Measurements from ENCODE around the gene SLC17A6.

The SLC17A6 gene

DNA sequence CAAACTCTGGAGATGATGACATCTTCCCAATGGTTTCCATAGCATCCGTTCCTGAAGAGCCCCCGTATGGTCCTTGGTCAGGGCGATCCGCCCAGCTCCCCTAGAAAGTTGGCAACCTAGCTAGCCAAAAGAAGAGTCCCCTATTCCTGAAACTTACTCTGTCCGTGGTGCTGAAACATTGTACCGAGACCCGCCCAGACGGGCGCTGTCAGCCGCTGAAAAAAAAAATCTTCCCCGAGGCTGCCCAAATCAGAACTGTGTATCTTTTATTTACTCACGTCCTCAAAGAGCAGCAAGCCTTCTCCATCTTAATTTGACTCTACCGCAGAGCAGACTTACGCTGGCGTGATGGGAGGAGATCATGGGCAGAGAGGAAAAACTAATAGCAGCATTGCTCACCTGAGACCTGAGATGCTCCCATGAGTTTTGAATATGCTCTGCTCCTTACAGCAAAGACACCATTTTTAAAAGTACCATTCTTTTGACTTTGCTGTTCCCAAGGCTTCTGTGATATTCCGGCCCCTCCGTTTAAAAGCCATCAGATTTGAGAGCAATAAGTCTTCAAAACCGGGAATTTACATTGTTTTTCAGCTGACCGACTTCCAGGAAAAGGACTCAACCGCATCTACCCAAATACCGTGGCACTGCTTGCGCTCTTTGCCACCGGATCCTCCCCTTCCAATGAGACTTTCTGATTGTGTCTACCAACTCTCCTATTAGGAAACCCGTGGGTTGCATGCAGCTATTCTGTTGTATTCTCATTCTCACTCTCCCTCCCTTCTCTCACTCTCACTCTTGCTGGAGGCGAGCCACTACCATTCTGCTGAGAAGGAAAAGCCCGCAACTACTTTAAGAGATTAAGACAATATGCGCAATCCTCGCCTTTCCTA, at the start of gene SLC17A6:
TSS of gene SLC17A6 (plus strand) at position 786 of the 890 bp plus-strand sequence. CDS start 153 bp downstream, outside the sequence.
- DNase-seq (ENCODE audit: low read depth in 1 of 2, low spot score in 1 of 2): no peak

DNA sequence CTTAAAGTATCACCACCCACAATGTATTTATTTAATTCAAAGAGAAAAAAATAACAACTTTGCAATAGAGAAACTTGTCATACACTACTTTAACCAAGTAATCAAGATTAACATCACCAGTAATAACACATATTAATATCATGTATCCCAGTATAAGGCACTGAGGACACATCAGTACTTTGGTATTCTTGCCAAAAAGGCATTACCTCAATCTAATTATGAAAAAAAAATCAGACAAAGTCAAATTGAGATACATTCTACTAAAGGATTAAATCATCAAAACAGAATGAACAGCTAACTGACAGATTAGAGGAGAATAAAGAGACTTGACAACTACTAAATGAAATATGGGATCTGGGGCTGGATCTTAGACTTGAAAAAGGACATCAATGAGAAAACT, 35.8 kb upstream of the SLC17A6 start:
- DNase-seq (ENCODE audit: low read depth in 1 of 2, low spot score in 1 of 2): no peak

DNA sequence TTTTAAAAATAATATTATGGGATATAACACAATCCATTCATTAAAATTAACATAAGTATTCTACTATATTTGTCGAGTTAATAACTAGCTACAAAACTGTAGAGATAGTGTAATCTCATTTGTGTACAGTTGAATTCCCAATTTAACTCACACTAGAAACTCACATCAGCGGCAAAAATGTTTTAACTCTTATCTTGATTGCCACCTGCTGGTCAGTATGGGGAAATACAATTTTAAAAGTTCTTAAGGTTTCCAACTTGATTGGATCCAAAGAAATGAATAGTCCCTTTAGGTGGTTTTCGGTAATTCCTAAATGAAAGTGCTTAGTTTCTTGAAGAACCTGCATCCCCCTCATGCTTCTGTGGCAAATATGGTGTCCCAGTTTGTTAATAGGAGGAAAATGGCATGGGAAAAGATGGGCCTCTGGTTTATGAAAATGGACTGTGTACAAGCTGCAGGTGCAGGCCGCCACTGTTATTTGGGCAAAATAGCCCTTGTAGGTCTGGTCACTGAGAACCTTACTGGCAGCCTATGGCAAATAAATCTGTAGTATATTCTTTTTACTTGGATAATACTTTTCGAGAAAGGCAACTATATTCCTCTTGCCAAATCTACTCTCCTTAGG, 33.7 kb upstream of the SLC17A6 start:
- DNase-seq (ENCODE audit: low read depth in 1 of 2, low spot score in 1 of 2): no peak

DNA sequence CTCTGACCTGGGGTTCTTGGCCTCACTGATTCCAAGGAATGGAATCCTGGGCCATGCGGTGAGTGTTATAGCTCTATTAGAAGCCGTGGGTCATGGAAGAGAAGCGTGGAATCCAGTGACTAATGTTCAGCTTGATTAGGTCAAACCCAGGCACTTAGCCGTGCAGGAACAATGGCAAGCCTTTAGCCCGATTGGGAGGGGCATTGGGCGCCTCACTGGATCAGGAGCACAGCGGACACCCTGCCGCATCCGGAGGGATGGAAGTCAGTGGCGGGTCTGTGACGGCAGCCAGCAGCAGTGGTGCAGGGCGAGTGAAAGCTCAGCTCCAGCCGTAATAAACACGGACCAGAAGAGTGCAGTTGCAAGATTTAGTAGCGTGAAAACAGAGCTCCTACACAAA, 20.5 kb upstream of the SLC17A6 start:
- no peak for DNase-seq (ENCODE audit: low read depth in 1 of 2, low spot score in 1 of 2)

DNA sequence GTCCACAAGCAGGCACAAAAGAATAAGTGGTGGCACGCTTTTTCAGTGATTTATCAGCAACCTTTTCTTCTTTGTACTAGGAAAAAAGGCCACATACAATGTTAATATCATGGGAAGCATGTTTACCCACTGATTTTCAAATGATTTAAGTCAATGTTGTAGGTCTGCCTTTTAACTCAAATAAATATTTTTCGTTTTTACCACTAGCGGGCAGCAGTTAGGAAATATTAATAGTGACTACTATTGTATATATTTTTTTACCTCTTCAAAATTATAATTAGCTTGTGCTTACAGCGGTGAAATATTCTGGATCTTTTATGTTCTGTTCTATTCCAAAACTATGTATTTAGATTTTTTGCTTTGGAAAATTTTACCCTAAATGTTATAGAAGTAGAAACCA, 6.4 kb upstream of the SLC17A6 start:
- no peak for DNase-seq (ENCODE audit: low read depth in 1 of 2, low spot score in 1 of 2)

DNA sequence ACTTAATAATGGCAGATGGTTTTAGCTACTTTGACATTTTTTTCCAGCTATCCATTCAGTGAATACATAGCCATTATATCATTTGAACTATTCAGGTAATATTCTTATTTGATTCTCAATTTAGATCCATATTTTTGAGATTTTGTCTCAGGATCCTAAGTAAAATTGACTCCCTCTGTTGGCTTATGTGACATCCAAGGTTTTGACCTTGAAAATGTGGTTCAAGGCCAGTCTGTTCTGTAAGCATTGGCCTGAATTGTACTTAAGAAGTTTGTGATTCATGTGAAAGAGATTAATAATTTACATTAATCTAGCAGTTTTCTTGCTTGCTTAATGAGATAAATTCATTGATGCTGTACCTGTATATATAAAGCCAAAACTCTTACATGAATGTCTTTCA, 1.6 kb upstream of the SLC17A6 start:
- DNase-seq (ENCODE audit: low read depth in 1 of 2, low spot score in 1 of 2): no peak

DNA sequence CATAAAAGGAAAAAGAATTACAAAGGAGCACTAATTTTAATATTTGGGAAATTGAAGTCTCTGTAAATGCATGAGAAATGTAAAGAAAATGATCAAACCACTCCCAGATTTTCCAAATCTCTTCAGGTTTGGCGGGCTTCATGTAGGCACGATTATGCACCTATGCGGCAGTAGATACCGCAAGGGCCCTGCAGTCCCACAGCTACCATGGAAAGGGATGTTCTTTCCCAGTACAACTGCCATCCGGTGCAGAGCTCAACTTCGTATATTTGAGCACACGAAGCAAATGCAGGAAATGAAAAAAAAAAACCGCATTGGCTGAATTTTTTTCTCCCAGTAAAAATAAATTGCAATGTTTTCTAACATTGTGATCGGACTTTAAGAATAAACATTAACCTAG, 1.4 kb downstream of the SLC17A6 start:
- no peak for DNase-seq (ENCODE audit: low read depth in 1 of 2, low spot score in 1 of 2)

DNA sequence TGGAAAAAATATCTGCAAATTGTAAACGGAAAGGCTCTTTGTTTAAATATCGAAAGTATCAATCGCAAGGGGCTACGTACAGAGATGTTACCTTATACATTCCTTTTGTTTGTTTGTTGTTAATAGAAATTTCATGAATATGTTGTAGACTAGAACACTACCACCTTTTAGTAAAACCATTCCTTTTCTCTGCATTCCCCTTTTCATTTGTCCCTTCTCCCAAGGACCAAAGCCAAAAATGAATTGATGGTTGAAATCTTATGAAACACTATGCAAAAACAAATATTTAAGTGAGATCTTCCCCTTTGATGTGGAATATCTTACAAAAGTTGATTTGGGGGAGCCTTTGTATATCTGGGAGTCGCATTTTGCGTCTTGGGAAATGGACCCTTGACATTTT, 2.1 kb downstream of the SLC17A6 start:
- no peak for DNase-seq (ENCODE audit: low read depth in 1 of 2, low spot score in 1 of 2)

DNA sequence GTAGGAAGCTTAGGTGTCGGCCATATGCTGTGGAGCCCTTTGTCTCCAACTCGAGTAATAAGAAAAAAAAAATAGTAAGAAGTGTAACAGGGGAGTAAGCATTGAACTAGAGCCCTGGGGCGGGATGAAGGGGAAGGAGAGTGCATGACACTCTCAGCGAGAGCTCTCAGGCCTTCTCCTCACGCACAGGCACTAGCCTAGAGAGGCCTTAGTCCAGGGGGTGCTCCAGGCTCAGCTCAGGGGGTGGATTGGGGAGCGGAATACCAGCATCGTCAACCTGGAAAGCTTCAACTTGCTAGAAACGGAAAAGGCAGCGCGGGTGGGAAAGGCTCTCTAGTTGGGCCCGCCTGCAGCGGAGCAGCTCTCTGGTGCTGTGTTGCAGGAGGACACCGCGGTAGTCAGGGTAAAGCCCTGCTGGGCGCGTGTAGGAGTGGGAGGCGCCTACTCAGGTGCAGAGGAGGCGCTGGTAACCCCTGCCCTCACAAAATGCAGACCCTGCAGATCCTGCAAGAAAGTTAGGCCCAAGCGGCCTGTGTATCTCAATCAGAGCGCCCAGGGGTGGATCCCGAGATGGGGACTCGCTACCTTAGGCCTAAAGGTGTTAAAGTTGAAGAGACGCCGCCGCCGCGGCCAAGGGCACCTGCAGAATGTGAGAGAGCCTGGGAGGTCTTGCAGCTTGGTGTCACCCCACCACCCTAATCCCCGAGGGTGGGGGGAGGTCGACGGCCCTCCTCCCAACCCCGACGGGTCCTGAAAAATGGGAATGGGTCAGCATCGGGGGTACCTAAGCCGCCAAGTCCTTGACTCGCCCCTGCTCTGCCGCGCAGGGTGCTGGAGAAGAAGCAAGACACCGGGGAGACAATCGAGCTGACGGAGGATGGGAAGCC, 2.8 kb downstream of the SLC17A6 start:
- DNase-seq (ENCODE audit: low read depth in 1 of 2, low spot score in 1 of 2): no peak

DNA sequence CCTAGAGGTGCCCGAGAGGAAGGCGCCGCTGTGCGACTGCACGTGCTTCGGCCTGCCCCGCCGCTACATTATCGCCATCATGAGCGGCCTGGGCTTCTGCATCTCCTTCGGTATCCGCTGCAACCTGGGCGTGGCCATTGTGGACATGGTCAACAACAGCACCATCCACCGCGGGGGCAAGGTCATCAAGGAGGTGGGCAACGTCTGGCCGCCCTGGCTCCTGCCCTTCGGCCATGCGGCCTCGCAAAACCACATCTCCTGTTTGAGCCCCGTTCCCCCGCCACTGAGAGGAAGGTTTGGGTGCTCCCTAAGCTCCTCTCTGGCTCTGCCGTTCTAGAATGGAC, 3.4 kb downstream of the SLC17A6 start:
- no peak for DNase-seq (ENCODE audit: low read depth in 1 of 2, low spot score in 1 of 2)

DNA sequence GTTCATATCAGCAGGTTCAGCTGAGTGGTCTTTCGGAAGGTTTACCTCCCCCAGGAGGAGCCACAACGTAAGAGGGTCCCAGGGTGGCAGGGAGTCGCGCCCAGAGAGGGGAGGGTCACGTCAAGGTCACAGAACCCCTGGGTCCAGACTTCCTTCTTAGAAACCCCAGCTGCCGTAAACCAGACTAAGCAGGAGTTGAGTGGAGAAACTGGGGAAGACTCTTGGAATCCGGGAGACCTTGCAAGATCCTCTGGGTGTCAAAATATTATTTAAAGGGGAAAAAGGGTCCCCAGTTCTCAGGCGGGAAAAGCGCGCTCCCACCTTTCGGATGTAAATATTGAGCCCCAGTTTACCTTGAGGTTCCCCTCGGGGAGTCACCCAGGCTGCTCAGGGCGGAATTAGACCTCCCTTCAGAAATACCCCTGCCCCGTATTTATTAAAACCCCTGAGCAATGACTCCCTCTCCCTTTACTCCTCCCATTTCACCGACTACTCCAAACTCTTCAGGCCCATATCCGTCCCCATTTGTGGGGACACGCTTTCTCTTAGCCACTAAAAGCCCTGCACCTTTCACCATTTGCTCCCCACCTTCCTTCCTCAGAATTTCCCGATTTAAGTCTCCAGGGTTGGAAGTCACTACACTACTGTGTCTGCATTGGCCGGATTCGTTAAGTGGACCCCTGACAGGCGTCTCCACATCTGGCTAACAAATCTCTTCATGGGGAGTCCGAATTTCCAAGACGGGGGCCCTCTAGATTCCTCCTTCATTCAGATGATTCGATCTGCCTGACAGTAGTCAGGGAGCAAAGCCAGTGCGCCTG, 4.2 kb downstream of the SLC17A6 start:
- DNase-seq (ENCODE audit: low read depth in 1 of 2, low spot score in 1 of 2): no peak

DNA sequence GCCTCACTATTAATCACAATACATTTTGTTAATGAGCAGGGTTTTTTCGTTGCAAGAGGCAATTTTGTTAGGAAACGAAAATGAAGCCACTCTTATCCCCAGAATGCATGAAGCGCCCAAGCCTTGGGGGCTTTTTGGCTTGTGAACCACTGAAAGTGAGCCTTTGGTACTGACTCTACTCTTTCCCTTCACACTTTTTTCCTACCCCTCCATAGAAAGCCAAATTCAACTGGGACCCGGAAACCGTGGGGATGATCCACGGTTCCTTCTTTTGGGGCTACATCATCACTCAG, 4.8 kb downstream of the SLC17A6 start:
- DNase-seq (ENCODE audit: low read depth in 1 of 2, low spot score in 1 of 2): no peak

DNA sequence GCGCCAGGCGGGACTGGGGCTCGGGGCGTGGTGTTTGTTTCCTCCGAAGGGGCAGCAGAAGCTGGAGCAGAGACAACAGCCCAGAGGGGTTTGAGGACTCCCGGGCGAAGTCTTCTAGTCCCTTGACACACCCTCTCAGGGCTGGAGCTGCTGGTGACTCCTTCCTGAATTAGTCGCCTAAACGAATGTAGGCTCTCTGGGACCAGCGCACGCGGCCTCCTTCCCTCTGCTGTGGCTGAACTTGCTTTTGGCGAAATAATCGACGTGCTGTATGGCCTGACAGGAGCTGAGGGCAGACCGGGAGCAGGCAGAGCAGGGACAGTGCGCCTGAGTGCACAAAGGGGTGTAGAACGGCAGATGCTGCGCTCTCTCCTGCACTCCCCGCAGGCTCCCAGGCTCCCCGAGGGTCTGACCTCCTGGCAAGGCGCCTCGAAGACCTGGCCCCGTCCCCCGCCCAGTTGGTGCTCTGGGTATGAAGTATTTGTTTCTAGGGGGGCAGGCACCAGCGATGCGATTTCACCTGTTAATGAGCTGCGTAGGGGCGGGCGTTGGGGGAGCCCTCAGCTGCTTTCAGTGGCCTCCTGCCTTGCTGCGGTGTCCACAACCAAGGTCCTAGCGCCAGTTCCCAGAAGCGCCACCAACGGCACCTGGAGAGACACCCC, 5.3 kb downstream of the SLC17A6 start:
- DNase-seq (ENCODE audit: low read depth in 1 of 2, low spot score in 1 of 2): no peak

DNA sequence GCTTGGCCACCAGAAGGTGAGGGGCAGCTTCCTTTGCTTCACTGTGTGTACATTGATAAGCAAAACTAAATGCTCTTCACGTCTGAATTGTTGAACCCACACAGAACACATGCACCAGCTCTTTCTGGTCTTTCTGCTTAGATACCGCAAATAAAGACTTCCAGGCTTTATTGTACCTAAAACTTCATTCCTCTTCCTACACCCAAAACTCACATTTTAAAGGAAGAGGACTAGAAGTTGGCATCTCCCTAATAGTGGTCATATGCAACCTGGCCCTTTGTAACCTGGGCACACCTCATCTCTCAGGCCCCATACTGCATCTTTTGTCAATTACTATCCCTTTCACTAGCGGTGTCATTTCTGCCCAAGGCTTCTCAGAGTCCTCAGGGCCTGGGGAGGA, 5.9 kb downstream of the SLC17A6 start:
- no peak for DNase-seq (ENCODE audit: low read depth in 1 of 2, low spot score in 1 of 2)

DNA sequence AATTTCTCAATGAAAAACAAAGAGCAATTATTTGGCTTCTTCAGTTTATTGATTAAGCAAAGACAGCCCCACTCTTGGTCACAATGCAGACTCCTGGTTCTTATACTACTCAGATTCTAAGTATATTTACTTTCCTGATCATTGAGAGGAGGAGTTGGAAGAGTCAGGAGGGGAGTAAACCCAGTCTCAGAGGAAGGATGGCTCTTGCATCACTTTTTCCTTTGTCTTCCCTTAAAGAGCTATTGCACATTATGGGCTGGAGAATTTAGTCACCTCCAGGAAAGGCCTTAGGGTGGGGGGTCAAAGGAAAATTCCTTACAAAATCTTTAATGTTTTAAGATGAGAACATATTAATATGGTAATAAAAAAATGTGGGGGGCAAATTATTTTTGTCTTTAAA, 8.1 kb downstream of the SLC17A6 start:
- no peak for DNase-seq (ENCODE audit: low read depth in 1 of 2, low spot score in 1 of 2)

DNA sequence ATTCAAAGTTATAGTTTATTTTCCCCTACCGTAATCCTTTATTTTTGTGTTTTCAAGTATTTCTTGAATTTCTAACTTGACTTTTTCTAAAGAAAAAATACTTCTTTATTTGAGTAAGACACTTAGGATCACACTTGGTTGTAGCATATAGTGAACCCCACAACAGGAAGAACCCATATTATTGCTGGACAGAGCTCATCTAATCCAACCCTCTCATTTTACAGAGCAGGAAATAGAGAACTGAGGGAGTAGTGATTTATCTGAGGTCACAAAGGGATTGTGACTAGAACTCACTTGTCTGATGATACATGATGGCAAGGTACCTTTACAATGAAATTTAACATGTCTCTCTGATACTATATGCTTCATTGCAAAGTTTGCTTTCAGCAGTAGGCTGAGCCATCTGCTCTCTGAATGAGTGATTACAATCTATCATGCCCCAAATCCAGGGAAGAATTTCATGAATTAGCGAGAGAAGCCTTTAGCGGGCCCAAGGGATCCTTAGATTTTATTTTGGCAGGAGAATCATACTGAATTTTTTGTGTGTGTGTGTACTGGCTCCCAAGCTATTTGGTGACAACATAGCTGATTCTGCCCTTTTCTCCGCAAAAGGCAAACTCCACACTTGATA, 9.8 kb downstream of the SLC17A6 start:
- no peak for DNase-seq (ENCODE audit: low read depth in 1 of 2, low spot score in 1 of 2)

DNA sequence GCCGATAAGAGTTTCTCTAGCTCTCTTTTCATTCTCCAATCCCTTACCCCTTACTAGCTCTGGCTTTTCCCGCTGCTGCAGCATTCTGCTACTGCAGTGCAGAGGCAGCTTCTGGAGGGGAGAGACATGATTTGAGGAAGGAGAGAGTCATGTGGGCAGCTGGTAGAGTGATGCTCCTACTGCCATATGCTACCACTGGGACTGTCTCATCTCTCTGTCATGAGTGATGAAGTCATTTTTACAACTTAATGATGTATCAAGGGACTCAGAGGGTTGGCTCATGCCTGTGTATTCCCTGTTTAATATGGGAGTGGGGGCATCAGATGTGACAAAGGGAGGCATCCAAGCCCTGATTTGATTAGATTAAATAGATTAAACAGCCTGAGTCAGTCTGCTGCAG, 11.3 kb downstream of the SLC17A6 start:
- DNase-seq (ENCODE audit: low read depth in 1 of 2, low spot score in 1 of 2): no peak

DNA sequence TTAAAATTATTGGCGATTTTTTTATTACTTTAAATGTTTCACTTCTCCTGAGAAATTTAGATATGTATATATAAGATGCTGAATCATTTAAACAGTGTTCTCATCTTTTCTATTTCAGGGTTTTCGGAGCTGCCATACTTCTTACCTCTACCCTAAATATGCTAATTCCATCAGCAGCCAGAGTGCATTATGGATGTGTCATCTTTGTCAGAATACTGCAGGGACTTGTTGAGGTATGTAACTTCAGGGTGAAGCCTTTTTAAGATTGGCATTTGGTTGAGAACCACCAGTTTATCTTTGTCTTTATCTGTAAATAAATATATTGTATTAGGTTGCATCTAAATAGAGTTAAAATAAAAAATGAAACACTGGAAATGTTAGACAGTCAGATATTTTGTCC, 21.1 kb downstream of the SLC17A6 start:
- DNase-seq (ENCODE audit: low read depth in 1 of 2, low spot score in 1 of 2): no peak

DNA sequence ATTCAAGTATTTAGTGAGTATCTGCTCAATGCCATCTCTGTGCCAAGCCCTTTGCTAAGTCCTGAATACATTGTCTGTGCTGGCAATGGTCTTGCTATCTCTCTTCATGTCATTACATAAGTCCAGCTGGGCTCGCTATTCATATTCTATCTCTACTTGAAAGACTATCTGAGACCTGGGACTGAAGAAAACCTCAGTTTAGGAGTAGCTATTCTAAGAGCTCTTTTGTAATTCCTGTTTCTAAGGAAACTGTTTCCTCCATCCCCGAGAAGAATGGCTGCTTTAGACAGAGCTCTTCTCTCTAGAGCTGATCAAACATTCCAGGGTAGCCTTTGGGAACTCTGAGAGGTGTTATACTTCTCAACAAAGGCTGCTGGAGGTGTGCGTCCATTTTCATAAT, 33.0 kb downstream of the SLC17A6 start:
- no peak for DNase-seq (ENCODE audit: low read depth in 1 of 2, low spot score in 1 of 2)

DNA sequence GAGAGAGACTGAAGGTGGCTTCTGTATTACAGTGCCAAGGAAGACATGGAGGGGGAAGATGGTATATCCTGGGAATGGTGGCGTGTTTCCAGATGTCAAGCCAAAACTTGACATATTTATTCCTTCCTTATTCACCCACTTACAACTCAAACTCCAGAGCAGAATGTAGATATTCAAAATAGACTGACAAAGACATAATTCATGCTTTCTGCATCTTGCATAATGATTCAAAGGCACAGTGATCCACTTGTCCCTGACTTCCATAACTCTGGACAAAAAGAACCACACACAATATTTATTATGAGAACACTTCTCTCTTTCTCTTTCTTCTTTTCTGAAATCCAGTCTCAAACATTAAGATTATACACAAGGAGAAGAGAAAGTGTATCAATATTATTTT, 48.9 kb downstream of the SLC17A6 start:
- DNase-seq (ENCODE audit: low read depth in 1 of 2, low spot score in 1 of 2): no peak
